Germinal center (tissue), 1 donor: ENCODE measurements around the gene ERLIN1.
A peak's percentile ranks its signal among the peaks of the same experiment; 100 is the strongest.

ENCODE experiments used
- DNase-seq: peaks from one replicate; pipeline ENCODE4 v3.0.0; 2012; ENCODE audit warnings: mixed read lengths, low spot score

Gene ERLIN1

DNA sequence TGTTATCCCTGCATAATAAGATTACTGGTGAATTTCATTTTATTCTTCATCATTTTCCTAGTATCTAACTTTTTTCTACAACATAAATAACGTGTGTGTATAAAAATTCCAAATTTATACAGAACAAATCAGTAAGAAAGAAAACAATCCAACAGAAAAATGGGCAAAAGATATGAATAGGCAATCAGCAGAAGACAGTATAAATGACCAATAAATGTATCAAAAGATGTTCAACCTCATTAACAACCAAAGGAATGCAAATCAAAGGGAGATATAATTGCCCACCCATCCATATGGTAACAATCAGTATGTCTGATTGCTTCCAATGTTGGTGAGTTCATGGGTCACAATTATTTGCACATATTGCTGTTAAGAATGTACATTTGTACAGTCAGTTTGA is 13.5 kb downstream of the ERLIN1 start:
- no peak for DNase-seq

GRCh38 chr10:100168313-100168643 is 17.6 kb downstream of the ERLIN1 start:
- no peak for DNase-seq

GRCh38 chr10:100167553-100168312 is 18.1 kb downstream of the ERLIN1 start:
- no peak for DNase-seq

GRCh38 chr10:100163704-100164621 is 21.9 kb downstream of the ERLIN1 start:
- DNase-seq: no peak

DNA sequence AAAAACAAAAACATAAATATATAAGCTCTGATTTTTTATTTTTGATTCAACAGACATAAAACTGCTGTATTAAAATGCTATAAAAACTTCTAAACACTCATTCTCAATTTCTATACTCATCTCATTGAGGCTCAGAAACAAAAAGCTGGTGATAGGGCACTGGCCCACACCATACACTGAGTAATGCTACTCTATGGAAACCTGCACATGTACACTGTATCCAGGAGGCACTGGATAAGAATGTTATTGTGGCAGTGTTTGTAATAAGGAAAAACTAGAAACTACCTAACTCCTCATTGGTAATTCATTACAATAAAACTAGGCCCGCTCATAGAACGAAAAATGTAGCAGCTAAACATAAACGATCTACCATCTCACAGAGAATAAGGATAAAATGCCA is 23.1 kb downstream of the ERLIN1 start:
- no peak for DNase-seq

DNA sequence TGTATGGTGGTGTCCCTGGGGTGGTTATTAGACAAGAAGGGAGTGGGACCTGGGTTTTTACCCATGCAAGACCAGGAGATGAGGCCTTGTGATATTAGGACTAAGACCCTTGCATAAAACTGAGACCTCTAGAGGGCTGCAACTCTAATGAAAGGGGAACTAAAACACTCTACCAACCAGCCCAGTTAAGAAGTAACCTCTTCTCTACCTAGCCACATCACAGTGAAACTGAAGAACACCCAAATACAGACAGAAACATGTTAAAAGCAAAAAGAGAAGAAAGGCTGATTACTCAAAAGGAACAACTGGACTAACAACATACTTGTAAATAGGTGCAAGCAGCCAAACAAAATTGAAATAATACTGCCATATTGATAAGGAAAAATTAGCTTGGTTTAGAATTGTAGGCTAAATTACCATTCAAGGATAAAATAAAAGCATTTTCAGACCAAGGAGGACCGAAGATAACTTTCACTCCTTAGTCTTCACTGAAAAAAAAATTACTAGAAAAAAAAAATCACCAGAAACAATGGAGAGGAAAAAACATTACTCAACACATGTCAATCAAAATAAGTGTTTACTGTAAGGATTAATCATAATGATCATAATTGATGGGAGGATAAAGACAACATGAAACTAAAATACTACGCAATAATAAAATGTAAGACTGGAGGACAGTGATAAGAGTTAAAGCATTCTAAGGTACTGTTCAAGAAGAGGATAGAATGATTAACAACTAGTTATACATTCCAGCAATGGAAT is 27.6 kb downstream of the ERLIN1 start:
- peak; percentile 14 for DNase-seq

DNA sequence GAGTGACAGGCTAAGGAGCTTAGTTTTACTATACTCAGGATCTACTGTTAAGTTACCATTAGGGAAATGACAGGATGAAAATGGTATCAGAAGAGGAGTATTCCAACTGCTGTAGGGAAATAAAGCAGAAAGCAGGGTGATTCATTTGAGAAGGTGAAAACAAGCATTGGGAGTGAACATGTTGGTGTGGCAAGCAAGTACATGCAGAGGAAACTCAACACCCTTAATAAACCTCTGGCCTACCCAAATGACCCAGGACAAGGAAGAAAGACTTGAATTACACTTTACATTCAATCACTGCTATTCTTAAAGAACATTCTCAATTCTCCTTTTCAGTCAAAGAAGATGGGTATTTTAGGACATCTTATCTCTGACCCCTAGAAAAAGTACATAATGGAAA is 28.7 kb downstream of the ERLIN1 start:
- DNase-seq: no peak

- DNase-seq: no peak
Measured at GRCh38 chr10:100155936-100156335, 29.9 kb downstream of the ERLIN1 start.

DNA sequence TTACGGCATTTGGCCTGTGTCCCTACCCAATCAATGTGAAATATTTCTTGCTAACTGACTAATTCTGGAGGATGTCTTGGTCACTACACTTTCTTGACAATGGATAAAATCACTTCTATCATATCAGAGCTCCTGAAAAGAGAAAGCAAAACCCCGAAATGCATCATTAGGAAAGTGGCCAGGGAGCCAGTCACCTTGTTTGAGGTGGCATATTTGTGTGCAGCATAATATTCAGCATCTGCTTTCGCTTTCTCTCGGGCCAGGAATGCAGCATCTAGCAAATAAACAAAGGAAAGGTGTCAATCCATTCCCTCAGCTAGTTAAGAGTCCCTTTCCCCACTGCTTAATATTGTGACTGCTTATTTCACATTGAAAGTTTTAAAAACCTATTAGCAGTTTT is 31.2 kb downstream of the ERLIN1 start:
- DNase-seq: no peak

- no peak for DNase-seq
Measured at GRCh38 chr10:100153239-100153825, 32.5 kb downstream of the ERLIN1 start.

DNA sequence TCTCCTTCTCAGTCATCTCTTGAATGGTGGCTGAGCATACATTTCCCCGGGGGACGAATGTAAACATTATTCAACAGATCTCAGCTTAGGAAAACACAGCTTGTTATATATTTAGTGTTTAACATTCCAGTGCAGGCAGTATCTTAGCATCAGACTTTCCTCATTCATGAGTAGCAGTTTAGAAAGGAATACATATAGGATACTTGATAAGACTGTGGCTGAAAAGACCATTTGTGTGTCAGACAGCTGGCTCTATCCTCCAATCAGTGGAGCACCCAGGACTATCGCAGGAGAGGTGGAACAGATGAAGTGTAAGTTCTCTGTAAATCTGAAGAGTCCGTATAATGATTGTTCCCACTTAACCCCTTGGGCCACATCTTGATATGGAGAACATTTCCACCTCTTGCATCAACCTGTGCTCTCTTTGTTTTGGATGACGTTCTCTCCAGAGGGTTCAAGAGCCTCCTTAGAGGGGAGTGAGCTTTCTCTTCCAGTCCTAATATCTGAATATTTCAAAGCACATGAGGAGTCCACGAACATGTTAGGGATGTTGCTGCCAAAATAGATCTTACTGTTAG is 34.0 kb downstream of the ERLIN1 start:
- DNase-seq: no peak

- DNase-seq: peak; percentile 32
Measured at GRCh38 chr10:100148353-100149211, 37.2 kb downstream of the ERLIN1 start.

- DNase-seq: no peak
Measured at GRCh38 chr10:100146875-100147650, 38.8 kb downstream of the ERLIN1 start.

- DNase-seq: no peak
Measured at GRCh38 chr10:100146398-100146797, 39.4 kb downstream of the ERLIN1 start.

- no peak for DNase-seq
Measured at GRCh38 chr10:100143756-100144155, 42.1 kb downstream of the ERLIN1 start.

- DNase-seq: no peak
Measured at GRCh38 chr10:100141446-100142087, 44.3 kb downstream of the ERLIN1 start.

GRCh38 chr10:100140070-100140469 is 45.8 kb downstream of the ERLIN1 start:
- DNase-seq: no peak

DNA sequence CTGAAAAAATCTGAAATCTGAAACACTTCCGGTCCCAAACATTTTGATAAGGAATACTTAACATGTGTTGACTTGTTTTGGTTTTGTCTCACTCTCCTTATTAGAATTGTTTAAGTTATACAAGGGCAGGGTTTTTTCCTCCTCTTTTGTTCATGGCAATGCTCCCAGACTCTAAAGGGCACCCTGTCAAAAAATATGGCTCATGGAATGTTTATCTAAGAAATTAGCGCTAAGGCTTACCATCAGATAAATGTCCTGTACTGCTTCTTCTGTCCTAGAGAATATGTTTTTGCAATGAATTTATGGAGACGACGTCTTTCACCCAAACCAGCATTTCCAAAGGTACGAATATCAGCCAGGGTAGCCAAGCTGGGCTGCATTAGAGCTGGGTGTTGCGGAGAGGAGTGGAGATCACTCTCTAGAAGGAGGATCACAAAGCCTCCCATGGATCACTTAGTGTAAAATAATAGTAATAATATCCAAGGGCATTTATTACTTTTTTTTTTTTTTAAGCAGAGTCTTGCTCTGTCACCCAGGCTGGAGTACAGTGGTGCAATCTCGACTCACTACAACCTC is 46.8 kb downstream of the ERLIN1 start:
- DNase-seq: no peak

- no peak for DNase-seq
Measured at GRCh38 chr10:100135486-100135885, 50.3 kb downstream of the ERLIN1 start.
